K562 (cell line): Measurements from ENCODE around the gene SCN4B. TPM values are rescaled to one million over a fixed set of nuclear protein-coding genes. Genes with fewer than 3 reads are reported as not detected.

Source experiments
- ATAC-seq: fragments of 200-7000 bp; cut with Tn5 transposase; 3 replicates; pipeline ENCODE4 v1.9.1; 2020; ENCODE audit warnings: moderate library complexity
- BruUV-seq: library from RNA; stranded (reverse); fragments of 400-500 nt; replicated peaks from 2 replicates; lab custom pipeline; 2021; lab: Mats Ljungman, UMichigan
- CTCF ChIA-PET: fragments of 300-600 bp; formaldehyde crosslinking; extraction: SDS; loops from one replicate; lab custom pipeline; 2021; ENCODE audit warnings: low intra/inter-chr PET ratio; lab: Yijun Ruan, JAX
- POLR2A ChIA-PET: fragments of 300-600, 350-650 bp; sonication (Branson Sonifier 250); formaldehyde crosslinking; extraction: SDS; loops from one replicate; lab custom pipeline; 2021; ENCODE audit warnings: antibody characterized with exemption, inconsistent platforms; lab: Yijun Ruan, JAX
- DNase-seq, 4 experiments: peaks; one replicate each; pipeline versions ENCODE4 v3.0.0 to v3.0.0-alpha.2; 2011 to 2018; ENCODE audit warnings: low spot score in 3 of 4, mixed read lengths in 3 of 4; ENCODE audit errors: extremely low read depth in 1 of 4
- FAIRE-seq: peaks from 2 replicates; lab custom pipeline; 2011; peaks lifted over from hg19 to GRCh38; lab: Jason Lieb, UNC
- H2AFZ ChIP-seq: 2 replicates; pipeline ENCODE4 v1.6.0; 2011; ENCODE audit warnings: low read depth, low read length, control low read depth, inconsistent platforms
- H3K27ac ChIP-seq: fragments of 200-600 bp; 3 replicates; pipeline ENCODE4 v1.8.0; 2011; ENCODE audit warnings: low read depth, mild to moderate bottlenecking, control low read depth, inconsistent platforms, low read length, moderate library complexity, mixed read lengths; ENCODE audit errors: extremely low read depth
- H3K27me3 ChIP-seq, 2 experiments: fragments of 300-600 bp in 1 of 2; 2 replicates in 1 of 2; 3 replicates in 1 of 2; pipeline versions ENCODE4 v1.6.0 to v1.8.0; 2011; ENCODE audit warnings: inconsistent platforms in 2 of 2, low read length in 2 of 2, mild to moderate bottlenecking in 1 of 2, mixed read lengths in 1 of 2, moderate library complexity in 1 of 2; ENCODE audit not compliant: control insufficient read depth in 2 of 2, insufficient read depth in 2 of 2
- H3K36me3 ChIP-seq: fragments of 300-600 bp; 3 replicates; pipeline ENCODE4 v1.8.0; 2011; ENCODE audit warnings: mild to moderate bottlenecking, low read length, inconsistent platforms; ENCODE audit not compliant: control insufficient read depth, insufficient read depth
- H3K4me1 ChIP-seq, 2 experiments: fragments of 200-600 bp in 1 of 2; replicated peaks in 1 of 2; 2 replicates in 1 of 2; 3 replicates in 1 of 2; pipeline versions ENCODE4 v1.5.1 to v1.8.0; 2011; ENCODE audit warnings: inconsistent platforms in 2 of 2, low read length in 2 of 2, mild to moderate bottlenecking in 1 of 2, mixed read lengths in 1 of 2, moderate library complexity in 1 of 2; ENCODE audit not compliant: control insufficient read depth in 2 of 2, insufficient read depth in 2 of 2
- H3K4me2 ChIP-seq: 2 replicates; pipeline ENCODE4 v1.6.1; 2011; ENCODE audit warnings: low read length, control low read depth, inconsistent platforms, mixed read lengths; ENCODE audit not compliant: insufficient read depth
- H3K4me3 ChIP-seq: fragments of 200-600 bp; sonication (generic), shearing (Covaris generic); 2 replicates; pipeline ENCODE4 v1.5.1; 2016; ENCODE audit warnings: control low read depth, inconsistent platforms
- H3K79me2 ChIP-seq: fragments of 200-600 bp; 3 replicates; pipeline ENCODE4 v1.8.0; 2011; ENCODE audit warnings: low read length, inconsistent platforms; ENCODE audit not compliant: control insufficient read depth, insufficient read depth
- H3K9ac ChIP-seq, 2 experiments: 2 replicates each; pipeline versions ENCODE4 v1.6.0 to v1.6.1; 2011; ENCODE audit warnings: low read depth in 2 of 2, low read length in 2 of 2, control low read depth in 1 of 2, inconsistent platforms in 1 of 2, mild to moderate bottlenecking in 1 of 2, mixed read lengths in 1 of 2; ENCODE audit not compliant: insufficient read depth in 1 of 2
- H3K9me1 ChIP-seq: one replicate; pipeline ENCODE4 v1.6.0; 2011; ENCODE audit warnings: inconsistent platforms, mild to moderate bottlenecking, low read length, moderate library complexity; ENCODE audit not compliant: control insufficient read depth, insufficient read depth
- H3K9me3 ChIP-seq: replicated peaks from 2 replicates; pipeline ENCODE4 v1.5.1; 2011; ENCODE audit warnings: low read depth, low read length, inconsistent platforms; ENCODE audit not compliant: control insufficient read depth, insufficient read depth
- H4K20me1 ChIP-seq: replicated peaks from 2 replicates; pipeline ENCODE4 v1.6.1; 2011; ENCODE audit warnings: low read length, inconsistent platforms, mixed read lengths; ENCODE audit not compliant: control insufficient read depth, insufficient read depth
- ARID2 ChIP-seq: fragments of 450-650 bp; IDR thresholded peaks from 2 replicates; pipeline ENCODE4 v1.6.1; 2017; ENCODE audit warnings: antibody characterized with exemption, mild to moderate bottlenecking
- CBX5 ChIP-seq: IDR thresholded peaks from 2 replicates; pipeline ENCODE4 v1.6.1; 2014; ENCODE audit warnings: low read depth, borderline replicate concordance
- CEBPZ ChIP-seq: fragments of 150-350 bp; IDR thresholded peaks from 2 replicates; pipeline ENCODE4 v1.6.1; 2014; ENCODE audit warnings: low read depth, mild to moderate bottlenecking, low read length, borderline replicate concordance
- FIP1L1 ChIP-seq: fragments of 200-400 bp; formaldehyde crosslinking; IDR thresholded peaks from 2 replicates; pipeline ENCODE4 v1.6.1; 2018; ENCODE audit warnings: mild to moderate bottlenecking, low read depth, low read length; ENCODE audit not compliant: poor library complexity, severe bottlenecking
- MGA ChIP-seq: fragments of 450-650 bp; IDR thresholded peaks from 2 replicates; pipeline ENCODE4 v1.6.1; 2016; ENCODE audit warnings: mild to moderate bottlenecking, moderate library complexity
- WGBS: fragments of 100-300 bp; shearing (Covaris generic); methylation state at CpG from one replicate; pipeline ENCODE4 v1.1.6; 2016; ENCODE audit warnings: low coverage, mixed read lengths; ENCODE audit not compliant: insufficient coverage; ENCODE audit errors: missing lambda C conversion rate; 5-methylcytosine and 5-hydroxymethylcytosine counted together
- in situ Hi-C: fragments of 300-500 bp; cut with MboI; formaldehyde crosslinking; loops from 4 replicates; pipeline ENCODE4 v1.15.0; 2018; ENCODE audit warnings: inconsistent platforms, mixed read lengths
- intact Hi-C: fragments of 100-400 bp; cut with micrococcal nuclease; formaldehyde crosslinking; loops from 2 replicates; pipeline ENCODE4 v1.14.2; 2022
- polyA plus RNA-seq, 8 experiments: library from polyadenylated mRNA; depleted of rRNA in 4 of 8; stranded (reverse) in 5 of 8; unstranded in 3 of 8; fragments of >200 nt; fragmentation: Nextera tagmentation in 2 of 8; fragmentation: Illumina TruSeq in 1 of 8; extraction: Ambion mirVana in 2 of 8; extraction: Trizol in 1 of 8; gene quantifications; 2 replicates each; pipeline versions ENCODE4 v1.2.1 to v1.2.3, GENCODE V29; 2011 to 2014; ENCODE audit warnings: inconsistent platforms in 1 of 8, missing spikeins in 1 of 8
- total RNA-seq, 7 experiments: library from RNA; depleted of rRNA in 6 of 7; stranded (reverse); fragments of >200 nt in 6 of 7; fragmentation: Illumina TruSeq in 2 of 7; extraction: Trizol in 2 of 7; gene quantifications; 2 replicates each; pipeline versions ENCODE4 v1.2.1 to v1.2.3, GENCODE V29; 2011 to 2021; ENCODE audit warnings: low replicate concordance in 1 of 7

SCN4B gene
- total and polyA plus RNA-seq, 9 of the 15 experiments (the other 6 are each of a cell fraction or from before 2014, with no cell fraction given), result 0.03 TPM; not detected in 8

- Histone ChIP-seq H3K79me2 (no peaks in the 10 kb centered on the region), H3K4me3 (no peak overlapping the region), H3K4me1 (peaks cover 0 to 5% of the 10 kb centered on the region in 2 experiments; a peak in 2 of 5 replicates), H3K4me2 (no peak overlapping the region), H2AFZ (no peak overlapping the region), H3K27me3 (peaks cover 28 to 74% of the 10 kb centered on the region in 2 experiments), H4K20me1 (peaks cover 22% of the 10 kb centered on the region), H3K27ac (no peak overlapping the region), H3K36me3 (no peaks in the 10 kb centered on the region), H3K9me1 (no peaks in the 10 kb centered on the region), H3K9me3 (no peaks in the 10 kb centered on the region), H3K9ac (peak overlapping the region in 1 of 2 experiments; percentile 43; a peak in 1 of 4 replicates)
- in situ Hi-C loops, result no loop called here
- POLR2A ChIA-PET, result interaction anchor here (1.2 kb wide), 1 partner anchor 10 kb away, joined by 3 read pairs; no protein-coding TSS in a partner anchor
- BruUV-seq, result no TSS peak
- FAIRE-seq (no peak), ATAC-seq (no peak), DNase-seq (no peak)
- intact Hi-C loops, result loop anchor here (10.0 kb wide), 1 partner anchor 228 kb away; no protein-coding TSS in a partner anchor
- TF ChIP-seq FIP1L1 (no peak), CBX5 (no peak), ARID2 (no peak), MGA (no peak), CEBPZ (no peak)
- CTCF ChIA-PET, result interaction anchor here (0.6 to 1.8 kb wide), 6 partner anchors 23 to 355 kb away, joined by 3 to 17 read pairs (median 4); no protein-coding TSS in a partner anchor
- 10% methylated on average over 9 of the region's 9 CpGs for WGBS
These were observed 19.7 kb upstream of the SCN4B start for GRCh38 chr11:118172356-118172755.
